Embryonic facial prominence (tissue), 1 donor: ENCODE measurements around the gene NACAD.

ENCODE experiments used
- DNase-seq: peaks from one replicate; pipeline ENCODE4 v3.0.0-alpha.2; 2016; ENCODE audit errors: extremely low spot score

Gene NACAD

GRCh38 chr7:45073786-45074527 lies 14.8 kb downstream of the NACAD start:
- DNase-seq, result no peak

GRCh38 chr7:45073031-45073785 lies 15.6 kb downstream of the NACAD start:
- DNase-seq, result no peak

- no peak for DNase-seq
Observed at GRCh38 chr7:45072131-45073030, 16.4 kb downstream of the NACAD start.

- no peak for DNase-seq
Observed at GRCh38 chr7:45071528-45071927, 17.2 kb downstream of the NACAD start.

GRCh38 chr7:45070254-45070642 lies 18.5 kb downstream of the NACAD start:
- no peak for DNase-seq

- DNase-seq, result no peak
Observed at GRCh38 chr7:45069444-45070253, 19.1 kb downstream of the NACAD start.

- DNase-seq, result no peak
Observed at GRCh38 chr7:45068236-45069023, 20.3 kb downstream of the NACAD start.

GRCh38 chr7:45067582-45067981 lies 21.2 kb downstream of the NACAD start:
- no peak for DNase-seq

GRCh38 chr7:45066409-45066808 lies 22.4 kb downstream of the NACAD start:
- no peak for DNase-seq

GRCh38 chr7:45065031-45065995 lies 23.5 kb downstream of the NACAD start:
- no peak for DNase-seq

GRCh38 chr7:45064047-45064725 lies 24.6 kb downstream of the NACAD start:
- DNase-seq, result no peak

- DNase-seq, result no peak
Observed at GRCh38 chr7:45061806-45062425, 26.9 kb downstream of the NACAD start.

- DNase-seq, result no peak
Observed at GRCh38 chr7:45061352-45061751, 27.4 kb downstream of the NACAD start.

GRCh38 chr7:45060295-45060694 lies 28.5 kb downstream of the NACAD start:
- no peak for DNase-seq

- no peak for DNase-seq
Observed at GRCh38 chr7:45057878-45058277, 30.9 kb downstream of the NACAD start.

GRCh38 chr7:45055594-45056219 lies 33.1 kb downstream of the NACAD start:
- DNase-seq, result no peak

GRCh38 chr7:45055016-45055415 lies 33.8 kb downstream of the NACAD start:
- DNase-seq, result no peak

GRCh38 chr7:45054442-45054841 lies 34.3 kb downstream of the NACAD start:
- no peak for DNase-seq
